A549 (cell line): Measurements from ENCODE around the gene SMIM9.

Experiments
- HDAC2 ChIP-seq: fragments of 200-600 bp; sonication (generic); IDR thresholded peaks from 2 replicates; pipeline ENCODE4 v1.6.1; 2016
- PHF8 ChIP-seq: fragments of 200-600 bp; sonication (generic); IDR thresholded peaks from 2 replicates; pipeline ENCODE4 v1.6.1; 2016; ENCODE audit warnings: low read depth, mild to moderate bottlenecking, antibody characterized with exemption, moderate library complexity, borderline replicate concordance
- POLR2AphosphoS2 ChIP-seq: conservative IDR thresholded peaks from 2 replicates; pipeline ENCODE4 v1.6.1; 2012; ENCODE audit warnings: low read length, improper control_type of control experiment, inconsistent platforms
- TP53 ChIP-seq: fragments of 250-450 bp; sonication (Bioruptor Pico); IDR thresholded peaks from 2 replicates; pipeline ENCODE4 v1.5.0; 2021; ENCODE audit warnings: mild to moderate bottlenecking, moderate library complexity
- ZNF302 ChIP-seq: fragments of 250-450 bp; sonication (Bioruptor Pico); IDR thresholded peaks from 2 replicates; pipeline ENCODE4 v1.9.0; 2021; ENCODE audit warnings: inconsistent platforms, mild to moderate bottlenecking, moderate library complexity
- TF ChIP-seq, protein P1 (sequence below): fragments of >200 bp; sonication (Bioruptor Twin); formaldehyde crosslinking; IDR thresholded peaks from 3 replicates; pipeline ENCODE4 v1.5.1; 2016

- TF ChIP-seq, protein P1, sequence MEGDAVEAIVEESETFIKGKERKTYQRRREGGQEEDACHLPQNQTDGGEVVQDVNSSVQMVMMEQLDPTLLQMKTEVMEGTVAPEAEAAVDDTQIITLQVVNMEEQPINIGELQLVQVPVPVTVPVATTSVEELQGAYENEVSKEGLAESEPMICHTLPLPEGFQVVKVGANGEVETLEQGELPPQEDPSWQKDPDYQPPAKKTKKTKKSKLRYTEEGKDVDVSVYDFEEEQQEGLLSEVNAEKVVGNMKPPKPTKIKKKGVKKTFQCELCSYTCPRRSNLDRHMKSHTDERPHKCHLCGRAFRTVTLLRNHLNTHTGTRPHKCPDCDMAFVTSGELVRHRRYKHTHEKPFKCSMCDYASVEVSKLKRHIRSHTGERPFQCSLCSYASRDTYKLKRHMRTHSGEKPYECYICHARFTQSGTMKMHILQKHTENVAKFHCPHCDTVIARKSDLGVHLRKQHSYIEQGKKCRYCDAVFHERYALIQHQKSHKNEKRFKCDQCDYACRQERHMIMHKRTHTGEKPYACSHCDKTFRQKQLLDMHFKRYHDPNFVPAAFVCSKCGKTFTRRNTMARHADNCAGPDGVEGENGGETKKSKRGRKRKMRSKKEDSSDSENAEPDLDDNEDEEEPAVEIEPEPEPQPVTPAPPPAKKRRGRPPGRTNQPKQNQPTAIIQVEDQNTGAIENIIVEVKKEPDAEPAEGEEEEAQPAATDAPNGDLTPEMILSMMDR = no peak
- TF ChIP-seq TP53 (no peak), HDAC2 (no peak), ZNF302 (CRISPR knock-in tag) (no peak), PHF8 (no peak), POLR2AphosphoS2 (no peak)
Observed at GRCh38 chrX:154824638-154825037, 9.8 kb downstream of the SMIM9 start.
